IPS-20b (cell line): ENCODE results near the gene FAM78B.

ENCODE experiments used
- H3K27ac ChIP-seq: one replicate; pipeline ENCODE4 v1.5.1; 2013; ENCODE audit warnings: low read length
- H3K27me3 ChIP-seq: 2 replicates; pipeline ENCODE4 v1.6.1; 2013; ENCODE audit warnings: mild to moderate bottlenecking, low read length, inconsistent platforms; ENCODE audit not compliant: insufficient read depth
- H3K36me3 ChIP-seq: 2 replicates; pipeline ENCODE4 v1.6.1; 2013; ENCODE audit warnings: low read depth, mild to moderate bottlenecking, inconsistent platforms, low read length, moderate library complexity; ENCODE audit not compliant: insufficient read depth
- H3K4me1 ChIP-seq: 2 replicates; pipeline ENCODE4 v1.6.1; 2013; ENCODE audit warnings: mild to moderate bottlenecking, control low read depth, inconsistent platforms, low read length, moderate library complexity; ENCODE audit not compliant: insufficient read depth
- H3K4me3 ChIP-seq: 2 replicates; pipeline ENCODE4 v1.5.1; 2013; ENCODE audit warnings: mild to moderate bottlenecking, low read length, inconsistent platforms
- H3K9ac ChIP-seq: 2 replicates; pipeline ENCODE4 v1.6.1; 2013; ENCODE audit warnings: low read depth, mild to moderate bottlenecking, inconsistent platforms, low read length, moderate library complexity
- H3K9me3 ChIP-seq: 2 replicates; pipeline ENCODE4 v1.6.1; 2013; ENCODE audit warnings: mild to moderate bottlenecking, low read depth, low read length, inconsistent platforms; ENCODE audit not compliant: insufficient read depth

FAM78B gene

GRCh38 chr1:166082601-166083000 is 84.2 kb downstream of the FAM78B start:
- H3K27ac ChIP-seq, result no peak overlapping the region
- no peak overlapping the region for H3K9ac ChIP-seq
- peaks cover 7% of the 10 kb centered on the region; the same call in 1 of the 2 replicates for H3K4me1 ChIP-seq
- H3K9me3 ChIP-seq, result no peaks in the 10 kb centered on the region
- no peaks in the 10 kb centered on the region for H3K27me3 ChIP-seq
- H3K36me3 ChIP-seq, result no peaks in the 10 kb centered on the region
- no peak overlapping the region for H3K4me3 ChIP-seq

GRCh38 chr1:166080967-166081870 is 85.6 kb downstream of the FAM78B start:
- H3K27me3 ChIP-seq, result no peaks in the 10 kb centered on the region
- no peaks in the 10 kb centered on the region for H3K9me3 ChIP-seq
- peaks cover 3% of the 10 kb centered on the region; the same call in 1 of the 2 replicates for H3K4me1 ChIP-seq
- no peak overlapping the region for H3K27ac ChIP-seq
- H3K9ac ChIP-seq, result no peak overlapping the region
- H3K4me3 ChIP-seq, result no peak overlapping the region
- H3K36me3 ChIP-seq, result no peaks in the 10 kb centered on the region

- no peaks in the 10 kb centered on the region for H3K27me3 ChIP-seq
- H3K27ac ChIP-seq, result no peak overlapping the region
- no peaks in the 10 kb centered on the region for H3K36me3 ChIP-seq
- H3K9me3 ChIP-seq, result no peaks in the 10 kb centered on the region
- H3K4me3 ChIP-seq, result no peak overlapping the region
- H3K4me1 ChIP-seq, result no peaks in the 10 kb centered on the region
- H3K9ac ChIP-seq, result no peak overlapping the region
These were observed 86.4 kb downstream of the FAM78B start for GRCh38 chr1:166080277-166080966.

- no peak overlapping the region for H3K4me3 ChIP-seq
- H3K27ac ChIP-seq, result no peak overlapping the region
- H3K9me3 ChIP-seq, result no peaks in the 10 kb centered on the region
- no peaks in the 10 kb centered on the region for H3K36me3 ChIP-seq
- no peak overlapping the region for H3K9ac ChIP-seq
- H3K4me1 ChIP-seq, result no peaks in the 10 kb centered on the region
- H3K27me3 ChIP-seq, result no peaks in the 10 kb centered on the region
These were observed 87.5 kb downstream of the FAM78B start for GRCh38 chr1:166079276-166079675.

- Histone ChIP-seq H3K27ac (no peak overlapping the region), H3K27me3 (no peaks in the 10 kb centered on the region), H3K36me3 (no peaks in the 10 kb centered on the region), H3K4me3 (no peak overlapping the region), H3K9ac (no peak overlapping the region), H3K4me1 (no peaks in the 10 kb centered on the region), H3K9me3 (no peaks in the 10 kb centered on the region)
These were observed 93.3 kb downstream of the FAM78B start for GRCh38 chr1:166073489-166073888.

GRCh38 chr1:166069390-166069789 is 97.4 kb downstream of the FAM78B start:
- no peaks in the 10 kb centered on the region for H3K36me3 ChIP-seq
- H3K4me3 ChIP-seq, result no peak overlapping the region
- H3K4me1 ChIP-seq, result no peaks in the 10 kb centered on the region
- no peak overlapping the region for H3K27ac ChIP-seq
- H3K27me3 ChIP-seq, result no peaks in the 10 kb centered on the region
- no peak overlapping the region for H3K9ac ChIP-seq
- no peaks in the 10 kb centered on the region for H3K9me3 ChIP-seq

- Histone ChIP-seq H3K27ac (no peak overlapping the region), H3K9ac (no peak overlapping the region), H3K9me3 (no peaks in the 10 kb centered on the region), H3K27me3 (no peaks in the 10 kb centered on the region), H3K4me3 (no peak overlapping the region), H3K36me3 (no peaks in the 10 kb centered on the region), H3K4me1 (no peaks in the 10 kb centered on the region)
These were observed 100.7 kb downstream of the FAM78B start for GRCh38 chr1:166066107-166066506.

GRCh38 chr1:166064951-166065350 is 101.8 kb downstream of the FAM78B start:
- H3K36me3 ChIP-seq, result no peaks in the 10 kb centered on the region
- H3K4me3 ChIP-seq, result no peak overlapping the region
- H3K27ac ChIP-seq, result no peak overlapping the region
- no peaks in the 10 kb centered on the region for H3K4me1 ChIP-seq
- no peak overlapping the region for H3K9ac ChIP-seq
- no peaks in the 10 kb centered on the region for H3K27me3 ChIP-seq
- no peaks in the 10 kb centered on the region for H3K9me3 ChIP-seq

- Histone ChIP-seq H3K9ac (no peak overlapping the region), H3K4me1 (no peaks in the 10 kb centered on the region), H3K27ac (no peak overlapping the region), H3K27me3 (no peaks in the 10 kb centered on the region), H3K4me3 (no peak overlapping the region), H3K36me3 (no peaks in the 10 kb centered on the region), H3K9me3 (no peaks in the 10 kb centered on the region)
These were observed 102.4 kb downstream of the FAM78B start for GRCh38 chr1:166064313-166064926.

GRCh38 chr1:166063701-166064100 is 103.1 kb downstream of the FAM78B start:
- Histone ChIP-seq H3K4me3 (no peak overlapping the region), H3K9me3 (no peaks in the 10 kb centered on the region), H3K9ac (no peak overlapping the region), H3K36me3 (no peaks in the 10 kb centered on the region), H3K27ac (no peak overlapping the region), H3K4me1 (no peaks in the 10 kb centered on the region), H3K27me3 (no peaks in the 10 kb centered on the region)

GRCh38 chr1:166062421-166063070 is 104.3 kb downstream of the FAM78B start:
- no peak overlapping the region for H3K27ac ChIP-seq

More at GRCh38 chr1:166062421-166063070, 104.3 kb downstream of the FAM78B start:
- H3K27me3 ChIP-seq, result no peaks in the 10 kb centered on the region
- H3K4me1 ChIP-seq, result no peaks in the 10 kb centered on the region
- no peaks in the 10 kb centered on the region for H3K36me3 ChIP-seq
- H3K9me3 ChIP-seq, result no peaks in the 10 kb centered on the region
- H3K9ac ChIP-seq, result no peak overlapping the region
- no peak overlapping the region for H3K4me3 ChIP-seq
